K562 (cell line): Measurements from ENCODE around the gene BCAS1. TPM values are rescaled to one million over a fixed set of nuclear protein-coding genes. Genes with fewer than 3 reads are reported as not detected.
A peak's percentile ranks its signal among the peaks of the same experiment; 100 is the strongest.

Experiments used
- ATAC-seq: fragments of 200-7000 bp; cut with Tn5 transposase; 3 replicates; pipeline ENCODE4 v1.9.1; 2020; ENCODE audit warnings: moderate library complexity
- BruUV-seq: library from RNA; stranded (reverse); fragments of 400-500 nt; replicated peaks from 2 replicates; lab custom pipeline; 2021; lab: Mats Ljungman, UMichigan
- CTCF ChIA-PET: fragments of 300-600 bp; formaldehyde crosslinking; extraction: SDS; loops from one replicate; lab custom pipeline; 2021; ENCODE audit warnings: low intra/inter-chr PET ratio; lab: Yijun Ruan, JAX
- POLR2A ChIA-PET: fragments of 300-600, 350-650 bp; sonication (Branson Sonifier 250); formaldehyde crosslinking; extraction: SDS; loops from one replicate; lab custom pipeline; 2021; ENCODE audit warnings: antibody characterized with exemption, inconsistent platforms; lab: Yijun Ruan, JAX
- DNase-seq, 4 experiments: peaks; one replicate each; pipeline versions ENCODE4 v3.0.0 to v3.0.0-alpha.2; 2011 to 2018; ENCODE audit warnings: low spot score in 3 of 4, mixed read lengths in 3 of 4; ENCODE audit errors: extremely low read depth in 1 of 4
- FAIRE-seq: peaks from 2 replicates; lab custom pipeline; 2011; peaks lifted over from hg19 to GRCh38; lab: Jason Lieb, UNC
- H2AFZ ChIP-seq: 2 replicates; pipeline ENCODE4 v1.6.0; 2011; ENCODE audit warnings: low read depth, low read length, control low read depth, inconsistent platforms
- H3K27ac ChIP-seq: fragments of 200-600 bp; 3 replicates; pipeline ENCODE4 v1.8.0; 2011; ENCODE audit warnings: low read depth, mild to moderate bottlenecking, control low read depth, inconsistent platforms, low read length, moderate library complexity, mixed read lengths; ENCODE audit errors: extremely low read depth
- H3K27me3 ChIP-seq, 2 experiments: fragments of 300-600 bp in 1 of 2; 2 replicates in 1 of 2; 3 replicates in 1 of 2; pipeline versions ENCODE4 v1.6.0 to v1.8.0; 2011; ENCODE audit warnings: inconsistent platforms in 2 of 2, low read length in 2 of 2, mild to moderate bottlenecking in 1 of 2, mixed read lengths in 1 of 2, moderate library complexity in 1 of 2; ENCODE audit not compliant: control insufficient read depth in 2 of 2, insufficient read depth in 2 of 2
- H3K36me3 ChIP-seq: fragments of 300-600 bp; 3 replicates; pipeline ENCODE4 v1.8.0; 2011; ENCODE audit warnings: mild to moderate bottlenecking, low read length, inconsistent platforms; ENCODE audit not compliant: control insufficient read depth, insufficient read depth
- H3K4me1 ChIP-seq, 2 experiments: fragments of 200-600 bp in 1 of 2; replicated peaks in 1 of 2; 2 replicates in 1 of 2; 3 replicates in 1 of 2; pipeline versions ENCODE4 v1.5.1 to v1.8.0; 2011; ENCODE audit warnings: inconsistent platforms in 2 of 2, low read length in 2 of 2, mild to moderate bottlenecking in 1 of 2, mixed read lengths in 1 of 2, moderate library complexity in 1 of 2; ENCODE audit not compliant: control insufficient read depth in 2 of 2, insufficient read depth in 2 of 2
- H3K4me2 ChIP-seq: 2 replicates; pipeline ENCODE4 v1.6.1; 2011; ENCODE audit warnings: low read length, control low read depth, inconsistent platforms, mixed read lengths; ENCODE audit not compliant: insufficient read depth
- H3K4me3 ChIP-seq: fragments of 200-600 bp; sonication (generic), shearing (Covaris generic); 2 replicates; pipeline ENCODE4 v1.5.1; 2016; ENCODE audit warnings: control low read depth, inconsistent platforms
- H3K79me2 ChIP-seq: fragments of 200-600 bp; 3 replicates; pipeline ENCODE4 v1.8.0; 2011; ENCODE audit warnings: low read length, inconsistent platforms; ENCODE audit not compliant: control insufficient read depth, insufficient read depth
- H3K9ac ChIP-seq, 2 experiments: 2 replicates each; pipeline versions ENCODE4 v1.6.0 to v1.6.1; 2011; ENCODE audit warnings: low read depth in 2 of 2, low read length in 2 of 2, control low read depth in 1 of 2, inconsistent platforms in 1 of 2, mild to moderate bottlenecking in 1 of 2, mixed read lengths in 1 of 2; ENCODE audit not compliant: insufficient read depth in 1 of 2
- H3K9me1 ChIP-seq: one replicate; pipeline ENCODE4 v1.6.0; 2011; ENCODE audit warnings: inconsistent platforms, mild to moderate bottlenecking, low read length, moderate library complexity; ENCODE audit not compliant: control insufficient read depth, insufficient read depth
- H3K9me3 ChIP-seq: replicated peaks from 2 replicates; pipeline ENCODE4 v1.5.1; 2011; ENCODE audit warnings: low read depth, low read length, inconsistent platforms; ENCODE audit not compliant: control insufficient read depth, insufficient read depth
- H4K20me1 ChIP-seq: replicated peaks from 2 replicates; pipeline ENCODE4 v1.6.1; 2011; ENCODE audit warnings: low read length, inconsistent platforms, mixed read lengths; ENCODE audit not compliant: control insufficient read depth, insufficient read depth
- MAFF ChIP-seq: IDR thresholded peaks from 2 replicates; pipeline ENCODE4 v1.6.1; 2012; ENCODE audit warnings: low read length, improper control_type of control experiment
- MAFG ChIP-seq: fragments of 450-650 bp; conservative IDR thresholded peaks from 2 replicates; pipeline ENCODE4 v1.6.1; 2016; ENCODE audit warnings: missing genetic modification characterization, missing compliant biosample characterization
- NKRF ChIP-seq: fragments of 450-650 bp; IDR thresholded peaks from 2 replicates; pipeline ENCODE4 v1.6.1; 2016; ENCODE audit warnings: borderline replicate concordance
- ZBTB11 ChIP-seq, 3 experiments: fragments of 200-800 bp in 1 of 3; fragments of 250-450 bp in 1 of 3; fragments of 450-650 bp in 1 of 3; sonication (Bioruptor Pico) in 1 of 3; sonication (Bioruptor generic) in 1 of 3; formaldehyde crosslinking in 1 of 3; IDR thresholded peaks; 2 replicates each; pipeline versions ENCODE4 v1.6.1 to v1.8.0; 2016 to 2022; ENCODE audit warnings: mild to moderate bottlenecking in 2 of 3, missing genetic modification characterization in 2 of 3, missing compliant biosample characterization in 1 of 3, moderate library complexity in 1 of 3
- WGBS: fragments of 100-300 bp; shearing (Covaris generic); methylation state at CpG from one replicate; pipeline ENCODE4 v1.1.6; 2016; ENCODE audit warnings: low coverage, mixed read lengths; ENCODE audit not compliant: insufficient coverage; ENCODE audit errors: missing lambda C conversion rate; 5-methylcytosine and 5-hydroxymethylcytosine counted together
- in situ Hi-C: fragments of 300-500 bp; cut with MboI; formaldehyde crosslinking; loops from 4 replicates; pipeline ENCODE4 v1.15.0; 2018; ENCODE audit warnings: inconsistent platforms, mixed read lengths
- intact Hi-C: fragments of 100-400 bp; cut with micrococcal nuclease; formaldehyde crosslinking; loops from 2 replicates; pipeline ENCODE4 v1.14.2; 2022
- polyA plus RNA-seq, 8 experiments: library from polyadenylated mRNA; depleted of rRNA in 4 of 8; stranded (reverse) in 5 of 8; unstranded in 3 of 8; fragments of >200 nt; fragmentation: Nextera tagmentation in 2 of 8; fragmentation: Illumina TruSeq in 1 of 8; extraction: Ambion mirVana in 2 of 8; extraction: Trizol in 1 of 8; gene quantifications; 2 replicates each; pipeline versions ENCODE4 v1.2.1 to v1.2.3, GENCODE V29; 2011 to 2014; ENCODE audit warnings: inconsistent platforms in 1 of 8, missing spikeins in 1 of 8
- total RNA-seq, 7 experiments: library from RNA; depleted of rRNA in 6 of 7; stranded (reverse); fragments of >200 nt in 6 of 7; fragmentation: Illumina TruSeq in 2 of 7; extraction: Trizol in 2 of 7; gene quantifications; 2 replicates each; pipeline versions ENCODE4 v1.2.1 to v1.2.3, GENCODE V29; 2011 to 2021; ENCODE audit warnings: low replicate concordance in 1 of 7
- TF ChIP-seq, protein P1 (sequence below), 2 experiments: fragments of 450-650 bp; formaldehyde crosslinking in 1 of 2; IDR thresholded peaks; 2 replicates each; pipeline versions ENCODE4 v1.4.0 to v1.6.1; 2014 to 2020; ENCODE audit warnings: mild to moderate bottlenecking in 2 of 2, borderline replicate concordance in 1 of 2, low read depth in 1 of 2

Gene BCAS1
- total and polyA plus RNA-seq, 9 of the 15 experiments (the other 6 are each of a cell fraction or from before 2014, with no cell fraction given): 0.18 to 2.3 (median 0.93) TPM

DNA sequence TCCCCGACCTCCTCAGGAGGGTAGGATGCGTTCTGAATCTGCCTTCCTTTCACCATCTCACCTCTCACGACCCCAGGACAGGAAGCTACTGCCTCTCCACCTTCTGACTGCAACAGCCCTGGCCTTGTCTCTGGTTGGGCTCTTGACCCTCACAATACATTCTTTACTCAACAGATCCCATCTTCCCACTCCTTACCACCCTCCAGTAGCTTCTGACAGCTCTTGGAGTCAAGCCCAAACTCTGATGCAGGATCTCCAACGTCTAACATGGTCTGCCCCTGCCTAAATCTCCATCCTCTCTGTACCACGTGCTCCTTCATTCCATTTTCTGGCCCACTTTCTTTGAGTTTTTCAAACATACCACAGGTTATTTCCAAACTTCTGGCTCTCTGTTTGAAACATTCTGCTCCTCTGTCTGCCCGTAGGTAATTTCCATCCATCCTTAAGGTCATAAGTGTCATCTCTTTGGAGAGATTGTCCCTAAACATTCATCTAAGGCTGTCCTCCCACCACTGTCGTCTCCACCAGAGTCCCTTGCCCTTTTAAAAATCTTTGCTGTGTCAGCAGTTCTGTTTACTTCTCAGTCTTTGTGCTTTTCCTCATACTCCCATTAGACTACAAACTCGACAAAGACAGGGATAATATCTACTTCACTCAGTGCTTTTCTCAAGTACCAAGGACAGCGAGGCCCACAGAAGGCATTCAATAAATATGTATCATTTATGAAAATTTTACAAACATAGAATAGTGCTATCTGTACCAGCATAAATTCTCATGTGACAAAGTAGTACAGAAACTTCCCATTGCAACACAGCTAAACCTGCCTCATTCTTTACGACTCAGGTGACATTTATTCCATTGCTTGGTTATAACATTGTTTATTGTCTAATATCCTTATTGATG is 73.6 kb downstream of the BCAS1 start:
- Histone ChIP-seq H3K36me3 (no peaks in the 10 kb centered on the region), H3K9me1 (no peaks in the 10 kb centered on the region), H4K20me1 (no peaks in the 10 kb centered on the region), H3K79me2 (no peaks in the 10 kb centered on the region), H3K9ac (no peak overlapping the region), H2AFZ (no peak overlapping the region), H3K27me3 (no peaks in the 10 kb centered on the region; a peak in 3 of 5 replicates), H3K4me3 (no peak overlapping the region), H3K9me3 (no peaks in the 10 kb centered on the region), H3K27ac (no peak overlapping the region), H3K4me1 (no peaks in the 10 kb centered on the region), H3K4me2 (no peak overlapping the region)
- in situ Hi-C loops: no loop called here
- DNase-seq: no peak
- POLR2A ChIA-PET: no interaction called here
- intact Hi-C loops: no loop called here
- no peak for ATAC-seq
- no TSS peak for BruUV-seq
- FAIRE-seq: no peak
- under 1% methylated on average over 10 of the region's 10 CpGs for WGBS
- CTCF ChIA-PET: no interaction called here
- peak; percentile 86 for TF ChIP-seq MAFG
- no peak for TF ChIP-seq NKRF
- TF ChIP-seq, protein P1, sequence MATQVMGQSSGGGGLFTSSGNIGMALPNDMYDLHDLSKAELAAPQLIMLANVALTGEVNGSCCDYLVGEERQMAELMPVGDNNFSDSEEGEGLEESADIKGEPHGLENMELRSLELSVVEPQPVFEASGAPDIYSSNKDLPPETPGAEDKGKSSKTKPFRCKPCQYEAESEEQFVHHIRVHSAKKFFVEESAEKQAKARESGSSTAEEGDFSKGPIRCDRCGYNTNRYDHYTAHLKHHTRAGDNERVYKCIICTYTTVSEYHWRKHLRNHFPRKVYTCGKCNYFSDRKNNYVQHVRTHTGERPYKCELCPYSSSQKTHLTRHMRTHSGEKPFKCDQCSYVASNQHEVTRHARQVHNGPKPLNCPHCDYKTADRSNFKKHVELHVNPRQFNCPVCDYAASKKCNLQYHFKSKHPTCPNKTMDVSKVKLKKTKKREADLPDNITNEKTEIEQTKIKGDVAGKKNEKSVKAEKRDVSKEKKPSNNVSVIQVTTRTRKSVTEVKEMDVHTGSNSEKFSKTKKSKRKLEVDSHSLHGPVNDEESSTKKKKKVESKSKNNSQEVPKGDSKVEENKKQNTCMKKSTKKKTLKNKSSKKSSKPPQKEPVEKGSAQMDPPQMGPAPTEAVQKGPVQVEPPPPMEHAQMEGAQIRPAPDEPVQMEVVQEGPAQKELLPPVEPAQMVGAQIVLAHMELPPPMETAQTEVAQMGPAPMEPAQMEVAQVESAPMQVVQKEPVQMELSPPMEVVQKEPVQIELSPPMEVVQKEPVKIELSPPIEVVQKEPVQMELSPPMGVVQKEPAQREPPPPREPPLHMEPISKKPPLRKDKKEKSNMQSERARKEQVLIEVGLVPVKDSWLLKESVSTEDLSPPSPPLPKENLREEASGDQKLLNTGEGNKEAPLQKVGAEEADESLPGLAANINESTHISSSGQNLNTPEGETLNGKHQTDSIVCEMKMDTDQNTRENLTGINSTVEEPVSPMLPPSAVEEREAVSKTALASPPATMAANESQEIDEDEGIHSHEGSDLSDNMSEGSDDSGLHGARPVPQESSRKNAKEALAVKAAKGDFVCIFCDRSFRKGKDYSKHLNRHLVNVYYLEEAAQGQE (IDR thresholded peaks at IDR 0.05; ENCODE audit: borderline replicate concordance): peak; percentile 24; the same call in 1 of the 2 replicates
- TF ChIP-seq, protein P1 (CRISPR knock-in tag; IDR thresholded peaks at IDR 0.05; ENCODE audit: low read depth): no peak
- peak in 1 of 3 experiments; percentile 92; a peak in 2 of 6 replicates for TF ChIP-seq ZBTB11 (CRISPR knock-in tag; IDR thresholded peaks at IDR 0.05)
- peak; percentile 94 for TF ChIP-seq MAFF
